Stimulated activated naive CD4-positive, alpha-beta T cell (primary cell): ENCODE results near the gene C1R.
"Not testable (repeated sequence)": the region's sequence is repeated elsewhere in the genome, so short reads cannot be mapped to it uniquely, and the experiment has no call there.

ENCODE experiments used
- DNase-seq, 6 experiments: peaks; one replicate each; lab custom pipeline; 2025; lab: John Stamatoyannopoulos, UW

The C1R gene

GRCh38 chr12:7067096-7067495 is 25.1 kb downstream of the C1R start:
- no peak for DNase-seq

GRCh38 chr12:7066596-7066995 is 25.6 kb downstream of the C1R start:
- no peak for DNase-seq

GRCh38 chr12:7065073-7065623 is 27.1 kb downstream of the C1R start:
- DNase-seq, result no peak

- no peak for DNase-seq
Measured at GRCh38 chr12:7064516-7064915, 27.7 kb downstream of the C1R start.

GRCh38 chr12:7061596-7061995 is 30.6 kb downstream of the C1R start:
- no peak for DNase-seq

- no peak for DNase-seq
Measured at GRCh38 chr12:7061138-7061537, 31.1 kb downstream of the C1R start.

GRCh38 chr12:7060353-7060954 is 31.8 kb downstream of the C1R start, which contains the start of gene C1S:
Gene C1S, plus strand, starts transcription at chr12:7060718. Its CDS starts 1,195 bp downstream, at chr12:7061913.
- DNase-seq, result no peak

GRCh38 chr12:7059780-7060179 is 32.5 kb downstream of the C1R start:
- no peak for DNase-seq

GRCh38 chr12:7058850-7059395 is 33.3 kb downstream of the C1R start:
- no peak for DNase-seq

GRCh38 chr12:7058163-7058845 is 33.9 kb downstream of the C1R start:
- no peak for DNase-seq

- not testable (repeated sequence) for DNase-seq
Measured at GRCh38 chr12:7055736-7056135, 36.5 kb downstream of the C1R start.

GRCh38 chr12:7054925-7055324 is 37.3 kb downstream of the C1R start:
- no peak for DNase-seq

- not testable (repeated sequence) for DNase-seq
Measured at GRCh38 chr12:7049973-7050372, 42.3 kb downstream of the C1R start.

- DNase-seq, result not testable (repeated sequence)
Measured at GRCh38 chr12:7049445-7049951, 42.7 kb downstream of the C1R start.

GRCh38 chr12:7047306-7047705 is 44.9 kb downstream of the C1R start:
- DNase-seq, result no peak

GRCh38 chr12:7046383-7047105 is 45.7 kb downstream of the C1R start:
- DNase-seq, result no peak

GRCh38 chr12:7045913-7046312 is 46.3 kb downstream of the C1R start:
- no peak for DNase-seq

GRCh38 chr12:7042842-7043241 is 49.4 kb downstream of the C1R start:
- peak in 2 of 6 experiments; percentile 2 to 11 for DNase-seq

- DNase-seq, result no peak
Measured at GRCh38 chr12:7039403-7039802, 52.8 kb downstream of the C1R start.

GRCh38 chr12:7038591-7038990 is 53.7 kb downstream of the C1R start:
- DNase-seq, result no peak

GRCh38 chr12:7037411-7037810 is 54.8 kb downstream of the C1R start:
- DNase-seq, result not testable (repeated sequence)

- DNase-seq, result no peak
Measured at GRCh38 chr12:7035463-7035862, 56.8 kb downstream of the C1R start.
